IMR-90 (cell line): ENCODE results near the gene PIP4K2A.

Experiments used
- BHLHE40 ChIP-seq: fragments of 150-350 bp; IDR thresholded peaks from 2 replicates; pipeline ENCODE4 v1.6.1; 2016; ENCODE audit warnings: mild to moderate bottlenecking, low read depth, low read length
- CEBPB ChIP-seq: IDR thresholded peaks from 2 replicates; pipeline ENCODE4 v1.6.1; 2012; ENCODE audit warnings: low read depth, low read length, improper control_type of control experiment
- CTCF ChIP-seq: conservative IDR thresholded peaks from 2 replicates; pipeline ENCODE4 v1.5.1; 2012; ENCODE audit warnings: mild to moderate bottlenecking, low read depth, low read length, improper control_type of control experiment
- MXI1 ChIP-seq: IDR thresholded peaks from 2 replicates; pipeline ENCODE4 v1.6.1; 2012; ENCODE audit warnings: low read depth, mild to moderate bottlenecking, low read length, moderate library complexity, borderline replicate concordance
- NFE2L2 ChIP-seq: fragments of 150-350 bp; IDR thresholded peaks from 2 replicates; pipeline ENCODE4 v1.6.1; 2016; ENCODE audit warnings: low read depth, mild to moderate bottlenecking, low read length
- POLR2A ChIP-seq: IDR thresholded peaks from 2 replicates; pipeline ENCODE4 v1.6.1; 2012; ENCODE audit warnings: mild to moderate bottlenecking, low read depth, low read length
- RAD21 ChIP-seq: IDR thresholded peaks from 2 replicates; pipeline ENCODE4 v1.6.1; 2012; ENCODE audit warnings: low read length, improper control_type of control experiment
- RCOR1 ChIP-seq: IDR thresholded peaks from 2 replicates; pipeline ENCODE4 v1.6.1; 2012; ENCODE audit warnings: mild to moderate bottlenecking, low read length, improper control_type of control experiment; ENCODE audit not compliant: insufficient replicate concordance
- RFX5 ChIP-seq: IDR thresholded peaks from 2 replicates; pipeline ENCODE4 v1.8.0; 2012; ENCODE audit warnings: low read depth, mild to moderate bottlenecking, low read length, moderate library complexity
- TF ChIP-seq, protein P1 (sequence below): fragments of 150-350 bp; IDR thresholded peaks from 2 replicates; pipeline ENCODE4 v1.6.1; 2016; ENCODE audit warnings: low read depth, mild to moderate bottlenecking, low read length, moderate library complexity, borderline replicate concordance

DNA sequence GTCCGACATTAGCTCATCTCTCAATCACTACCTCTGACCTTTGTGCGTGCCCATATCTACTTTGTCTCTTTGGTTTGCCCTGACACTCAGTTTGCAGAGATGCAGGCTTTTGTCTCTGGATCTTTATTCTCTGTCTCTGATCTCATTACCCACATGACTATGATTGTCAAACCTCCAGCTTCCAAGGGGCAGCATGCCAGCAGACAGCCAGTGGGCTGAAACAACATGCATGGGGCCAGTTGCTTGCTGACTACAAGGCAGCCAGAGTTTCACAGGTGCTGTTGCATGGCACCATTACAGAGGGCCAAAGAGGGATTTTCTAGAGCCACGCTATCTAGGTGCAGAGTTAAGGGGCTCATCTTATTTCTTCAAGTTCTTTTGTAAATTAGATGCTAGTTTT is 222.9 kb downstream of the PIP4K2A start:
- no peak for TF ChIP-seq POLR2A
- no peak for TF ChIP-seq BHLHE40
- TF ChIP-seq CTCF, result no peak
- no peak for TF ChIP-seq CEBPB
- TF ChIP-seq RAD21, result no peak
- TF ChIP-seq, protein P1, sequence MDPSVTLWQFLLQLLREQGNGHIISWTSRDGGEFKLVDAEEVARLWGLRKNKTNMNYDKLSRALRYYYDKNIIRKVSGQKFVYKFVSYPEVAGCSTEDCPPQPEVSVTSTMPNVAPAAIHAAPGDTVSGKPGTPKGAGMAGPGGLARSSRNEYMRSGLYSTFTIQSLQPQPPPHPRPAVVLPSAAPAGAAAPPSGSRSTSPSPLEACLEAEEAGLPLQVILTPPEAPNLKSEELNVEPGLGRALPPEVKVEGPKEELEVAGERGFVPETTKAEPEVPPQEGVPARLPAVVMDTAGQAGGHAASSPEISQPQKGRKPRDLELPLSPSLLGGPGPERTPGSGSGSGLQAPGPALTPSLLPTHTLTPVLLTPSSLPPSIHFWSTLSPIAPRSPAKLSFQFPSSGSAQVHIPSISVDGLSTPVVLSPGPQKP, result no peak
- no peak for TF ChIP-seq NFE2L2
- no peak for TF ChIP-seq MXI1
- no peak for TF ChIP-seq RFX5
- no peak for TF ChIP-seq RCOR1
